Adrenal gland (tissue), 12 donors: ENCODE data around the gene WDR31. TPM values are rescaled to one million over a fixed set of nuclear protein-coding genes. Genes with fewer than 3 reads are reported as not detected.

Source experiments
- DNase-seq, 7 donors: peaks; one replicate each; pipeline ENCODE4 v3.0.0-alpha.2; 2019 to 2020
- H3K27ac ChIP-seq, 5 donors: fragments of 200-600 bp; sonication (generic) in 4 of 5; 1 replicate in 3 of 5; 2 replicates in 2 of 5; pipeline versions ENCODE4 v1.5.1 to v1.8.0; 2016 to 2020; ENCODE audit warnings: mild to moderate bottlenecking in 1 of 5
- H3K27me3 ChIP-seq: fragments of 200-600 bp; 2 replicates; pipeline ENCODE4 v1.8.0; 2021
- H3K36me3 ChIP-seq, 2 donors: fragments of 200-600 bp; replicated peaks in 1 of 2; 1 replicate in 1 of 2; 2 replicates in 1 of 2; pipeline versions ENCODE4 v1.5.1 to v1.8.0; 2018 to 2022
- H3K4me1 ChIP-seq, 2 donors: fragments of 200-600 bp; replicated peaks in 1 of 2; 1 replicate in 1 of 2; 2 replicates in 1 of 2; pipeline versions ENCODE4 v1.5.1 to v1.8.0; 2018 to 2021
- H3K4me3 ChIP-seq, 4 donors: fragments of 200-600 bp; sonication (generic) in 3 of 4; one replicate each; pipeline ENCODE4 v1.5.1; 2016 to 2018
- H3K9me3 ChIP-seq, 3 donors: fragments of 200-600 bp; sonication (generic) in 1 of 3; replicated peaks in 1 of 3; 1 replicate in 2 of 3; 2 replicates in 1 of 3; pipeline versions ENCODE4 v1.5.1 to v1.8.0; 2016 to 2021
- CTCF ChIP-seq, 6 experiments: fragments of 450-650 bp in 4 of 6; fragments of 200-600 bp in 2 of 6; sonication (generic) in 1 of 6; IDR thresholded peaks; 1 replicate in 5 of 6; 2 replicates in 1 of 6; pipeline versions ENCODE4 v1.5.1 to v1.8.0; 2016 to 2021; ENCODE audit warnings: antibody characterized with exemption in 6 of 6, mild to moderate bottlenecking in 2 of 6, moderate library complexity in 1 of 6
- POLR2A ChIP-seq, 2 donors: fragments of 450-650 bp; IDR thresholded peaks; one replicate each; pipeline ENCODE4 v1.6.1; 2017; ENCODE audit warnings: antibody characterized with exemption in 2 of 2, mild to moderate bottlenecking in 2 of 2, moderate library complexity in 1 of 2
- WGBS, 4 donors: extraction: QIAGEN DNeasy Blood & Tissue Kit in 2 of 4; methylation state at CpG; one replicate each; pipeline versions ENCODE4 v1.1.5 to v1.1.7; 2013 to 2017; 5-methylcytosine and 5-hydroxymethylcytosine counted together
- intact Hi-C, 2 donors: fragments of 100-400 bp; cut with DNase I; formaldehyde crosslinking; loops; one replicate each; pipeline versions ENCODE4 v1.14.1 to v1.15.0; 2022 to 2023
- polyA plus RNA-seq, 3 donors: library from polyadenylated mRNA; stranded (reverse); fragments of 200-250 nt in 2 of 3; fragments of 350-450 nt in 1 of 3; fragmentation: Illumina TruSeq in 1 of 3; extraction: RNeasy Lipid Tissue Mini Kit (QIAGEN cat#74804) in 1 of 3; gene quantifications; one replicate each; pipeline ENCODE4 v1.2.3, GENCODE V29; 2013 to 2014
- total RNA-seq, 9 donors: library from RNA; depleted of rRNA in 4 of 9; stranded (reverse); fragments of >200 nt in 4 of 9; fragments of 120-200 nt in 1 of 9; fragmentation: NEBNext Ultra II Directional in 1 of 9; extraction: Animal tissue kit (Norgen Biotek cat#: 25700) in 1 of 9; gene quantifications; one replicate each; pipeline versions ENCODE4 v1.1.0 to v1.2.4, GENCODE V29; 2013 to 2023
- donor health status: healthy with polysubstance abuse.
- donor health status: Bipolar disorder and iron deficiency.
- donor health status: DM: yes; HTN: yes; CAD: no.
- donor health status: DM: no; HTN: no; CAD: no.
- donor health status: DM: no; HTN: no; CAD: no.
- donor health status: DM: yes; HTN: yes; CAD: no.

The WDR31 gene
- total and polyA plus RNA-seq, 12 donors = 3.1 to 16.5 (median 7.5) TPM

- no peaks in the 10 kb centered on the region for H3K4me1 ChIP-seq
- no peaks in the 10 kb centered on the region for H3K27me3 ChIP-seq
- no peaks in the 10 kb centered on the region for H3K9me3 ChIP-seq
- 78 to 100% (median 89%) methylated on average over 2 of the region's 2 CpGs for WGBS, 4 donors
- intact Hi-C loops = no loop called here
- TF ChIP-seq POLR2A (IDR thresholded peaks at IDR 0.05) = no peak
- TF ChIP-seq CTCF (IDR thresholded peaks at IDR 0.05) = no peak
- no peak overlapping the region for H3K27ac ChIP-seq
- H3K36me3 ChIP-seq = peaks cover 0 to 17% of the 10 kb centered on the region in 2 donors
- no peak for DNase-seq
- no peak overlapping the region for H3K4me3 ChIP-seq
Measured at GRCh38 chr9:113319054-113319453, 21.0 kb downstream of the WDR31 start.

- H3K36me3 ChIP-seq = peaks cover 0 to 17% of the 10 kb centered on the region in 2 donors
- intact Hi-C loops = no loop called here
Measured at GRCh38 chr9:113317777-113318176, 22.3 kb downstream of the WDR31 start.

GRCh38 chr9:113316030-113316429, 24.0 kb downstream of the WDR31 start:
- DNase-seq = no peak
- WGBS, 4 donors = 92 to 100% (median 95%) methylated on average over 4 of the region's 4 CpGs
- TF ChIP-seq CTCF (IDR thresholded peaks at IDR 0.05) (no peak), POLR2A (IDR thresholded peaks at IDR 0.05) (no peak)
- intact Hi-C loops = no loop called here
- no peaks in the 10 kb centered on the region for H3K27me3 ChIP-seq
- no peak overlapping the region for H3K27ac ChIP-seq
- H3K9me3 ChIP-seq = no peaks in the 10 kb centered on the region
- no peak overlapping the region for H3K4me3 ChIP-seq
- peaks cover 0 to 17% of the 10 kb centered on the region in 2 donors for H3K36me3 ChIP-seq
- no peaks in the 10 kb centered on the region for H3K4me1 ChIP-seq

More at GRCh38 chr9:113317777-113318176, 22.3 kb downstream of the WDR31 start:
- TF ChIP-seq CTCF (IDR thresholded peaks at IDR 0.05) (peak in 1 of 6 experiments; percentile 7), POLR2A (IDR thresholded peaks at IDR 0.05) (no peak)
- 69 to 89% (median 82%) methylated on average over 2 of the region's 2 CpGs for WGBS, 4 donors
- H3K4me3 ChIP-seq = no peak overlapping the region
- H3K27me3 ChIP-seq = no peaks in the 10 kb centered on the region
- H3K27ac ChIP-seq = no peak overlapping the region
- DNase-seq = peak in 1 of 7 donors; percentile 25
- no peaks in the 10 kb centered on the region for H3K4me1 ChIP-seq
- no peaks in the 10 kb centered on the region for H3K9me3 ChIP-seq

- Histone ChIP-seq H3K27ac (no peak overlapping the region), H3K9me3 (no peaks in the 10 kb centered on the region), H3K4me1 (peaks cover 0 to 6% of the 10 kb centered on the region in 2 donors), H3K4me3 (no peak overlapping the region), H3K36me3 (peaks cover 0 to 15% of the 10 kb centered on the region in 2 donors), H3K27me3 (no peaks in the 10 kb centered on the region)
- no peak for TF ChIP-seq POLR2A (IDR thresholded peaks at IDR 0.05)
- TF ChIP-seq CTCF (IDR thresholded peaks at IDR 0.05) = no peak
- DNase-seq = no peak
- intact Hi-C loops = no loop called here
Measured at GRCh38 chr9:113315231-113315630, 24.8 kb downstream of the WDR31 start.
